Type B pancreatic cell (in vitro differentiated cells): ENCODE measurements around the gene SLC28A3. TPM values are rescaled to one million over a fixed set of nuclear protein-coding genes. Genes with fewer than 3 reads are reported as not detected.

Source experiments
- DNase-seq: peaks from one replicate; pipeline ENCODE4 v3.0.0; 2021; ENCODE audit warnings: mixed read lengths; ENCODE audit not compliant: unreplicated experiment; ENCODE audit errors: extremely low spot score
- H3K27ac Mint-ChIP-seq: 2 replicates; pipeline ENCODE4 v1.8.0; 2021; ENCODE audit warnings: mild to moderate bottlenecking, mixed read lengths
- H3K27me3 Mint-ChIP-seq: 2 replicates; pipeline ENCODE4 v1.8.0; 2021; ENCODE audit warnings: mixed read lengths
- H3K36me3 Mint-ChIP-seq: 2 replicates; pipeline ENCODE4 v1.8.0; 2021; ENCODE audit warnings: mixed read lengths
- H3K4me1 Mint-ChIP-seq: one replicate; pipeline ENCODE4 v1.8.0; 2021; ENCODE audit warnings: mixed read lengths; ENCODE audit not compliant: unreplicated experiment
- H3K4me3 Mint-ChIP-seq: 2 replicates; pipeline ENCODE4 v1.8.0; 2021; ENCODE audit warnings: mild to moderate bottlenecking, mixed read lengths
- H3K9me3 Mint-ChIP-seq: 2 replicates; pipeline ENCODE4 v1.8.0; 2021; ENCODE audit warnings: mixed read lengths
- CTCF ChIP-seq: fragments of 200-600 bp; sonication (generic); conservative IDR thresholded peaks from 2 replicates; pipeline ENCODE4 v1.5.0; 2021; ENCODE audit warnings: antibody characterized with exemption, mild to moderate bottlenecking
- total RNA-seq: library from RNA; stranded (reverse); gene quantifications from 2 replicates; pipeline ENCODE4 v1.2.1, GENCODE V29; 2021; ENCODE audit warnings: low replicate concordance

SLC28A3 gene
- total RNA-seq, 1 donor from 2014 or later, result 2.4 TPM

- peaks cover 8% of the 10 kb centered on the region for H3K4me1 Mint-ChIP-seq
- no peak for TF ChIP-seq CTCF
- DNase-seq, result no peak
Observed at GRCh38 chr9:84318981-84319380, 21.6 kb downstream of the SLC28A3 start.

GRCh38 chr9:84317563-84317962, 23.0 kb downstream of the SLC28A3 start:
- H3K27ac Mint-ChIP-seq, result no peak overlapping the region
- H3K36me3 Mint-ChIP-seq, result no peaks in the 10 kb centered on the region
- no peak for TF ChIP-seq CTCF
- H3K4me1 Mint-ChIP-seq, result peaks cover 4% of the 10 kb centered on the region
- no peak overlapping the region for H3K4me3 Mint-ChIP-seq
- no peaks in the 10 kb centered on the region for H3K27me3 Mint-ChIP-seq
- no peak for DNase-seq
- peaks cover 4% of the 10 kb centered on the region for H3K9me3 Mint-ChIP-seq

More at GRCh38 chr9:84318981-84319380, 21.6 kb downstream of the SLC28A3 start:
- H3K36me3 Mint-ChIP-seq, result no peaks in the 10 kb centered on the region
- H3K9me3 Mint-ChIP-seq, result peaks cover 4% of the 10 kb centered on the region
- no peaks in the 10 kb centered on the region for H3K27me3 Mint-ChIP-seq
- H3K27ac Mint-ChIP-seq, result no peak overlapping the region
- no peak overlapping the region for H3K4me3 Mint-ChIP-seq

- H3K36me3 Mint-ChIP-seq, result no peaks in the 10 kb centered on the region
- H3K4me3 Mint-ChIP-seq, result no peak overlapping the region
- DNase-seq, result no peak
- H3K9me3 Mint-ChIP-seq, result peaks cover 4% of the 10 kb centered on the region
- no peaks in the 10 kb centered on the region for H3K27me3 Mint-ChIP-seq
- TF ChIP-seq CTCF, result peak; percentile 93
- H3K27ac Mint-ChIP-seq, result no peak overlapping the region
- H3K4me1 Mint-ChIP-seq, result peaks cover 4% of the 10 kb centered on the region
Observed at GRCh38 chr9:84315278-84315877, 25.2 kb downstream of the SLC28A3 start.

GRCh38 chr9:84314306-84314705, 26.3 kb downstream of the SLC28A3 start:
- TF ChIP-seq CTCF, result no peak
- DNase-seq, result no peak
- Mint-ChIP-seq H3K36me3 (no peaks in the 10 kb centered on the region), H3K27ac (no peak overlapping the region), H3K9me3 (peaks cover 4% of the 10 kb centered on the region), H3K4me3 (no peak overlapping the region), H3K27me3 (no peaks in the 10 kb centered on the region), H3K4me1 (peaks cover 4% of the 10 kb centered on the region)

- no peak overlapping the region for H3K4me3 Mint-ChIP-seq
- no peak for DNase-seq
- no peak overlapping the region for H3K27ac Mint-ChIP-seq
- H3K4me1 Mint-ChIP-seq, result no peaks in the 10 kb centered on the region
- no peaks in the 10 kb centered on the region for H3K9me3 Mint-ChIP-seq
- TF ChIP-seq CTCF, result no peak
- H3K27me3 Mint-ChIP-seq, result no peaks in the 10 kb centered on the region
- H3K36me3 Mint-ChIP-seq, result no peaks in the 10 kb centered on the region
Observed at GRCh38 chr9:84310883-84311282, 29.7 kb downstream of the SLC28A3 start.
